Astrocyte of the cerebellum (primary cell): ENCODE data around the gene HYAL2.
A peak's percentile ranks its signal among the peaks of the same experiment; 100 is the strongest.

Source experiments
- DNase-seq: peaks from one replicate; pipeline ENCODE4 v3.0.0-alpha.2; 2011; ENCODE audit warnings: low read depth
- H3K4me3 ChIP-seq: 2 replicates; pipeline ENCODE4 v1.5.1; 2011; ENCODE audit warnings: mild to moderate bottlenecking, low read depth, low read length, moderate library complexity
- CTCF ChIP-seq: IDR thresholded peaks from 2 replicates; pipeline ENCODE4 v1.5.1; 2012; ENCODE audit warnings: low read length, low read depth, moderate library complexity, mild to moderate bottlenecking; ENCODE audit errors: missing control alignments
- in situ Hi-C: cut with HindIII; loops from 2 replicates; pipeline ENCODE4 v1.10.0; 2017; ENCODE audit warnings: low sequenced_read_pairs

HYAL2 gene

GRCh38 chr3:50364573-50365079 is 42.1 kb upstream of the HYAL2 start:
- no peak for TF ChIP-seq CTCF
- in situ Hi-C loops: no loop called here
- H3K4me3 ChIP-seq: peak overlapping the region; percentile 41
- no peak for DNase-seq

- TF ChIP-seq CTCF: no peak
- in situ Hi-C loops: no loop called here
- DNase-seq: no peak
- peak overlapping the region; percentile 90 for H3K4me3 ChIP-seq
These were observed 37.2 kb upstream of the HYAL2 start for GRCh38 chr3:50359760-50360110.

- H3K4me3 ChIP-seq: peak within 1 kb of the TSS; percentile 90
- DNase-seq: peak; percentile 97
These were observed 36.6 kb upstream of the HYAL2 start, which contains the start of gene TMEM115 for GRCh38 chr3:50358911-50359759. Gene TMEM115, minus strand, starts transcription at chr3:50359521. Its CDS starts 458 bp downstream, at chr3:50359063.

DNA sequence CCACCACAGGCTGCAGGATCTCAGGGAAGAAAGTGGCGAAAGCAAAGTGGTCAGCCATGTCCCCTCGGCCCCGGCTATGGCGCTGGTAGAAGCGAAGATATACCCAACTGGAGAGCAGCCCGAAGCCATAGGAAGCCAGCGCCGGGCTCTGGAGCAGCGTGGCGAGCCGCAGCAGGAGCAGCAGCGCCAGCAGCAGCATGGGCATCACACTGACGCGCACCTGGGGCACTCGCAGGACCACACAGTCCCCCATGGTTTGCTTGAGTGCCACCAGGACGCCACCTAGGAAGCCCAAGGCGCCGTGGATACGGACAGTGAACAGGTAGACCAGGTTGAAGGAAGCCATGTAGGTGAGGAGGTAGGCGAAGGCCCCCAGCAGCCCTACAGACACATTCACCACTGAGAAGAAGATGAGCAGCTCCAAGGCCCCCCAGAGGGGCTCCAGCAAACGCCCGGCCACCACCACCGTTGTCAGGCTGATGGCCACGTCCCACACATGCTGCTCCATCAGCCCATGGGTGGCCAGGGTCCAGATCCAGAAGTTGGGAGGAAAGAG is 35.9 kb upstream of the HYAL2 start:
- TF ChIP-seq CTCF: no peak
- in situ Hi-C loops: no loop called here
- DNase-seq: no peak
- peak overlapping the region; percentile 90 for H3K4me3 ChIP-seq

More at GRCh38 chr3:50358911-50359759, 36.6 kb upstream of the HYAL2 start, which contains the start of gene TMEM115:
- in situ Hi-C loops: no loop called here
- no peak for TF ChIP-seq CTCF

DNA sequence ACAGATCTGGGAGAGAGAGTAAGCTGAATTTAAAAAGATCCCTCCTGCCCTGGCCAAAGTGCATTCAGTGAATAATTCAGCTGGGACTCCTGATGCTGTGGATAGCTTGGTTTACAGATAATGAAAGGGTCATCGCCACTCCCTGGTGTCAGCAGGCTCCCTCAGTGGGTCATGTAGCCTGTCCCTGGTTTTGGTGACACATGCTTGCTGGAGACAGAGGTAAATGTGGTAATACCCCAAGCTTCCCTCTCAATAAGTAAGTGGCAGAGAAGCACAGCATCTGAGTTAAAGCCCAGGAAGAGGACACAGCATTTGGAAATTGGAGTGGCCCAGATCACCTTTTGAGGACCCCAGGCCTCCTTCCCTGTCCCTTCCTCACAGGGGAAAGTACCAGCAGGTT is 34.9 kb upstream of the HYAL2 start:
- TF ChIP-seq CTCF: no peak
- H3K4me3 ChIP-seq: peak overlapping the region; percentile 90
- no peak for DNase-seq
- in situ Hi-C loops: no loop called here

GRCh38 chr3:50356553-50356952 is 34.0 kb upstream of the HYAL2 start:
- in situ Hi-C loops: no loop called here
- H3K4me3 ChIP-seq: peak overlapping the region; percentile 90

More at GRCh38 chr3:50356553-50356952, 34.0 kb upstream of the HYAL2 start:
- no peak for DNase-seq
- no peak for TF ChIP-seq CTCF
